Fibroblast of mammary gland (primary cell): ENCODE data around the gene INHBC.
"Not testable (repeated sequence)": the region's sequence is repeated elsewhere in the genome, so short reads cannot be mapped to it uniquely, and the experiment has no call there.

Experiments
- DNase-seq: peaks from one replicate; pipeline ENCODE4 v3.0.0-alpha.2; 2010; ENCODE audit warnings: low read depth
- H3K4me3 ChIP-seq: 2 replicates; pipeline ENCODE4 v1.5.1; 2011; ENCODE audit warnings: low read depth, mild to moderate bottlenecking, low read length, moderate library complexity; ENCODE audit not compliant: control insufficient read depth
- TF ChIP-seq, protein P1 (sequence below): conservative IDR thresholded peaks from 2 replicates; pipeline ENCODE4 v1.5.1; 2011; ENCODE audit warnings: low read depth, low read length, inconsistent platforms; ENCODE audit not compliant: control insufficient read depth, insufficient read depth

INHBC gene

DNA sequence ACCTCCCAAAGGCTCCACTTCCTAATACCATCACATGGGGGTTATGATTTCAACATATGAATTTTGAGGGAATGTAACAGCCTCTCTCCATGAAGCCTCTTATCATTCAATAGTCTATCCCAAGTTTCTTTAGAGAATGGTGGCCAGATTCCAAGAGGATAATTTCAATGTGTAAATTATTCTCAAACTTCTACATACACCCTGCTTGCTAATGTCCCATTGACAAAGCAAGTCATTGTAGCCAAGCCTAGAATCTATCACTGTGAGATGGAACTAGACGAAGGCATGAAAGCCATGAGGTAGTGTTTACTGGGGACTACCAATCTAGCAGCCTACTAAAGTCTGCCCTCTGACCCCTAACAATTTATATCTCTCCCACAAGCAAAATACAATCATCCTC is 3.8 kb downstream of the INHBC start:
- DNase-seq: no peak
- H3K4me3 ChIP-seq: no peak overlapping the region
- TF ChIP-seq, protein P1, sequence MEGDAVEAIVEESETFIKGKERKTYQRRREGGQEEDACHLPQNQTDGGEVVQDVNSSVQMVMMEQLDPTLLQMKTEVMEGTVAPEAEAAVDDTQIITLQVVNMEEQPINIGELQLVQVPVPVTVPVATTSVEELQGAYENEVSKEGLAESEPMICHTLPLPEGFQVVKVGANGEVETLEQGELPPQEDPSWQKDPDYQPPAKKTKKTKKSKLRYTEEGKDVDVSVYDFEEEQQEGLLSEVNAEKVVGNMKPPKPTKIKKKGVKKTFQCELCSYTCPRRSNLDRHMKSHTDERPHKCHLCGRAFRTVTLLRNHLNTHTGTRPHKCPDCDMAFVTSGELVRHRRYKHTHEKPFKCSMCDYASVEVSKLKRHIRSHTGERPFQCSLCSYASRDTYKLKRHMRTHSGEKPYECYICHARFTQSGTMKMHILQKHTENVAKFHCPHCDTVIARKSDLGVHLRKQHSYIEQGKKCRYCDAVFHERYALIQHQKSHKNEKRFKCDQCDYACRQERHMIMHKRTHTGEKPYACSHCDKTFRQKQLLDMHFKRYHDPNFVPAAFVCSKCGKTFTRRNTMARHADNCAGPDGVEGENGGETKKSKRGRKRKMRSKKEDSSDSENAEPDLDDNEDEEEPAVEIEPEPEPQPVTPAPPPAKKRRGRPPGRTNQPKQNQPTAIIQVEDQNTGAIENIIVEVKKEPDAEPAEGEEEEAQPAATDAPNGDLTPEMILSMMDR: no peak

DNA sequence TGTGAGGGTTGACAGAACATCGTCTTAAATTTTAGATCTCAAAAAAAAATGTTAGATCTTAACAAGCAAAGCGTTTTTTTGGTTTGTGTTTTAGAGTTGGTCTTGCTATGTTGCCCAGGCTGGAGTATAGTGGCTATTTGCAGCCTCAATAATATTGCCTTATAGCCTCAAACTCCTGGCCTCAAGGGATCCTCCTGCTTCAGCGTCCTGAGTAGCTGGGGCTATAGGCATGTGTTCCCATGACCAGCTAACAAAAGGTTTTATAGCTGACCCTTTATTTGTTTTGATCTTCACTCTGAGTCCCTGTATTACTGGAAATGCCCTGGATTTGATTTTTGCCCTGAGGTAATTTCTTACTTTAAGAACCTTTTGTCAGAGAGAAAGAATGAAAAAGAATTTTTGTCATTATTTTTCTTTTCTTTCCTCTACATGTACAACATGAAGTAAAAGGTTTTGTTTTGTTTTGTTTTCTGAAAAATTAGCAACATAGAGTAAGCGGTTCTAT is 5.2 kb downstream of the INHBC start:
- no peak for DNase-seq
- H3K4me3 ChIP-seq: no peak overlapping the region
- TF ChIP-seq, protein P1: no peak

DNA sequence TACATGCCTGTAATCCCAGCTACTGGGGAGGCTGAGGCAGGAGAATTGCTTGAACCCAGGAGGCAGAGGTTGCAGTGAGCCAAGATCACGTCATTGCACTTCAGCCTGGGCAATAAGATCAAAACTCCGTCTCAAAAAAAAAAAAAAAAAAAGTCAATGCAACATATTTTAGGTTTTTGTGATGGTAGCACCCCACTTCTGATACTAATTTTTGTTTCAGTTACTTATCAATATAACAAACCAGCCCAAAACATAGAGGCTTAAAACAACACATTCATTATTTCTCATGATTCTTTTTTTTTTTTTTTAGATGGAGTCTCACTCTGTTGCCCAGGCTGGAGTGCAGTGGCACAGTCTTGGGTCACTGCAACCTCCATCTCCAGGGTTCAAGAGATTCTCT is 6.8 kb downstream of the INHBC start:
- not testable (repeated sequence) for H3K4me3 ChIP-seq

DNA sequence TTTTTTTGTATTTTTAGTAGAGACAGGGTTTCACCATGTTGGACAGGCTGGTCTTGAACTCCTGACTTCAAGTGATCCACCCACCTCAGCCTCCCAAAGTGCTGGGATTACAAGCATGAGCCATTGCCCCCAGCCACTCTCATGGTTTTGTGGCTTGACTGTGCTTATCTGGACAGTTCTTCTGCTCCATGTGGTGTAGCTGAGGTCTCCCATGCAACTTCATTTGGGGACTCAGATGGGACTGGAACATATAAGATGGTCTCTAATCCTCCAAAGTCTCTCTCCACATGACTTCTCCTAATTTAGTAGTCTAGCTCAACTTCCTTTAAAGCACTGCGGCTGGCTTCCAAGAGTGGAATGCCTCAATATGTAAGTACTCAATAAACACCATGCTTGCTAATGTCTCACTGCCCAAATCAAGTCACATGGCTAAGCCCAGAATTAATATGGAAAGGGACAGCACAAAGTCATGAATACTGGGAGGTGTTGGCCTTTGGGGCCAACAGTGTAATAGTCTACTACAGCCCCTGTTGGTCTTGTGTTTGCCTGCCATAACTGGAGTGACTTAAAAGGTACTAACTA is 7.4 kb downstream of the INHBC start:
- H3K4me3 ChIP-seq: no peak overlapping the region
- TF ChIP-seq, protein P1: no peak
- DNase-seq: no peak

More for the DNA sequence above, 6.8 kb downstream of the INHBC start:
- DNase-seq: not testable (repeated sequence)

DNA sequence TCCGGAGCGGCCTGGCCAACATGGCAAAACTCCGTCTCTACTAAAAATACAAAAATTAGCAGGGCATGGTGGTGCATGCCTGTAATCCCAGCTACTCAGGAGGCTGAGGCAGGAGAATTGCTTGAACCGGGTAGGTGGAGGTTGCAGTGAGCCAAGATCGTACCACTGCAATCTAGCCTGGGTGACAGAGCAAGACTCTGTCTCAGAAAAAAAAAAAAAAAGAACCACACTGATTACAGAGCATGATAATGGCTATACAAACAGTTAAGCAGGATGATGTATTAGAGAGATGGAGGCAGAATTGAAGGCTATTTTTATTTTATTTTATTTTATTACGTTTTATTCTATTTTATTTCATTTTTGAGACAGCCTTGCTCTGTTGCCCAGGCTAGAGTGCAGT is 9.8 kb downstream of the INHBC start:
- DNase-seq, H3K4me3 ChIP-seq: not testable (repeated sequence)

DNA sequence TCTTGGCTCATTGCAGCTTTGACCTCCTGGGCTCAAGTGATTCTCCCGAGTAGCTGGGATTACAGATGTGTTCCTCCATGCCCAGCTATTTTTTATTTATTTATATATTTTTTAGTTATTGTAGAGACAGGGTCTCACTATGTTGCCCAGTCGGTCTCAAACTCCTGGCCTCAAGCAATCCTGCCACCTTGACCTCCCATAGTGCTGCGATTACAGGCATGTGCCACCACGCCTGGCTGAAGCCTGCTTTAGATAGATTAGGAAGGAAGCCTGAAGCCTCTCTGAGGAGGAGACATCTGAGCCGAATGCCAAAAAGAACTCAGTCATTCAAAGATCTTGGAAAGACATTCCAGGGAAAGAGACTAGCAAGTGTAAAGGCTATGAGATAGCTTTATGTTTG is 10.2 kb downstream of the INHBC start:
- H3K4me3 ChIP-seq: no peak overlapping the region
- TF ChIP-seq, protein P1: no peak
- DNase-seq: no peak

DNA sequence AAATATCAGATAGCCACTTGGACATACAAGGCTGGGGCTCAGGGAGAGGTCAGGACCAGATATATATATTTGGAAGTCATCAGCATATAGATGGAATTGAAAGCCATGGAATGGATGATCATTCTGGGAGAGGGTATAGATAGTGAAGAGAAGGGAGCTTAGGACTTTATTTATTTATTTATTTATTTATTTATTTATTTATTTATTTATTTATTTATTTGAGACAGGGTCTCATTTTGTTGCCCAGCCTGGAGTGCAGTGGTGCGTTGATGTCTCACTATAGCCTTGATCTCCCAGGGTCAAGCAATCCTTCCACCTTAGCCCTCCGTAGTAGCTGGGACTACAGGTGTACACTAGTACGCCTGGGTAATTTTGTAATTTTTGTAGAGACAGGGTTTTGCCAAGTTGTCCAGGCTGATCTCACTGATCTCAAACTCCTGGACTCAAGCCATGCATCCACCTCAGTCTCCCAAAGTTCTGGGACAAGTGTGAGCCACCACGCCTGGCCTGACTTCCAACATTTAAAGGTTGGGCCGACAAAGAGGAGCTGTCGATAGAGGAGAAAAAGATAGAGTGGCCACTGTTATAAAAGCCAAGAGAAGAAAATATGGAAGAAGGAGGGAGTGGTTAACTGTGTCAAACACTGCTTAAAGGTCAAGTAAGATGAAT is 11.8 kb downstream of the INHBC start:
- no peak overlapping the region for H3K4me3 ChIP-seq
- no peak for DNase-seq
- TF ChIP-seq, protein P1: no peak

DNA sequence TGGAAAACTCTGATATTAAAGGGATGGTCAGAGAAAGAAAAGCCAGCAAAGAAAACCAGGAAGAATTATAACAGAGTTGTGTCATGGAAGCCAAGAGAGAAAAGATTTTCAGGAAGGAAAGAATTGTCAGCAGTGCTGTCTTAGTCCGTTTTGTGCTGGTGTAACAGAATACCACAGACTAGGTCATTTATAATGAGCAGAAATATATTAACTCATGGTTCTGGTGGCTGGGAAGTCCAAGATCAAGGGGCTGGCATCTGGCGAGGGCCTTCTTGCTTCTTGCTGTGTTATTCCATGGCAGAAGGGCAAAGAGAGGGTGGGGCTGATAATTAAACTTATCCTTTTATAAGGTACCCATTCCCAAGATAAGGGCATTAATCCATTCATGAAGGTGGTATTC is 14.1 kb downstream of the INHBC start:
- DNase-seq: no peak
- H3K4me3 ChIP-seq: no peak overlapping the region
- TF ChIP-seq, protein P1: no peak
